ENCODE data around the gene LRRC4C.

DNA sequence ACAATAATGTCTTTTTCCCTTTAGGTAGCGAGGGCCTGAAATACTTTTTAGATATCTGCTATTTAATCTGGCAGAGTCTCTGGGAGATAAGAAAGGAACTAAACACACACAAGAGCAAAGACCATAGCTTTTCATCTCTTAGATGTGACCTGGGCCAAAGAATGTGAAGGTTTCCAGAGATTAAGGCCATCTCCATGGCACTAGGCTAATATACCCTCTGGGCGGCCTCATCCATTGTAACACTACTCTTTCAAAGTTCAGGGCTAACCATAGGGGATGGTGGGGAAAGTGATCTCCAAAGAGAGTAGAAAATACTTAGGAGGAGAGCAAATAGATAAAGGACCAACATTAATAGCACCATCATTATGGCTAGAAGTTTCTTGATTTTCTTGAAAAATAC lies 326.4 kb downstream of the LRRC4C start:
- TF ChIP-seq, protein P1, sequence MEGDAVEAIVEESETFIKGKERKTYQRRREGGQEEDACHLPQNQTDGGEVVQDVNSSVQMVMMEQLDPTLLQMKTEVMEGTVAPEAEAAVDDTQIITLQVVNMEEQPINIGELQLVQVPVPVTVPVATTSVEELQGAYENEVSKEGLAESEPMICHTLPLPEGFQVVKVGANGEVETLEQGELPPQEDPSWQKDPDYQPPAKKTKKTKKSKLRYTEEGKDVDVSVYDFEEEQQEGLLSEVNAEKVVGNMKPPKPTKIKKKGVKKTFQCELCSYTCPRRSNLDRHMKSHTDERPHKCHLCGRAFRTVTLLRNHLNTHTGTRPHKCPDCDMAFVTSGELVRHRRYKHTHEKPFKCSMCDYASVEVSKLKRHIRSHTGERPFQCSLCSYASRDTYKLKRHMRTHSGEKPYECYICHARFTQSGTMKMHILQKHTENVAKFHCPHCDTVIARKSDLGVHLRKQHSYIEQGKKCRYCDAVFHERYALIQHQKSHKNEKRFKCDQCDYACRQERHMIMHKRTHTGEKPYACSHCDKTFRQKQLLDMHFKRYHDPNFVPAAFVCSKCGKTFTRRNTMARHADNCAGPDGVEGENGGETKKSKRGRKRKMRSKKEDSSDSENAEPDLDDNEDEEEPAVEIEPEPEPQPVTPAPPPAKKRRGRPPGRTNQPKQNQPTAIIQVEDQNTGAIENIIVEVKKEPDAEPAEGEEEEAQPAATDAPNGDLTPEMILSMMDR (IDR thresholded peaks at IDR 0.05) = no peak
- no peak for TF ChIP-seq EP300 (IDR thresholded peaks at IDR 0.05)

Measured in gastroesophageal sphincter (tissue), 3 donors.